IMR-90 (cell line): Measurements from ENCODE around the gene INTS6L. TPM values are rescaled to one million over a fixed set of nuclear protein-coding genes. Genes with fewer than 3 reads are reported as not detected.

Experiments
- ATAC-seq: fragments of 200-7000 bp; cut with Tn5 transposase; 2 replicates; pipeline ENCODE4 v1.9.1; 2020; ENCODE audit warnings: low read depth, mild to moderate bottlenecking, moderate library complexity
- BruUV-seq: library from RNA; stranded (reverse); fragments of 400-500 nt; replicated peaks from 2 replicates; lab custom pipeline; 2021; lab: Mats Ljungman, UMichigan
- CTCF ChIA-PET: fragments of 300-600 bp; formaldehyde crosslinking; extraction: SDS; loops from one replicate; lab custom pipeline; 2021; ENCODE audit warnings: antibody characterized with exemption; lab: Yijun Ruan, JAX
- POLR2A ChIA-PET: fragments of 300-600 bp; sonication (Branson Sonifier 250); formaldehyde crosslinking; loops from one replicate; lab custom pipeline; 2022; ENCODE audit warnings: antibody characterized with exemption; ENCODE audit not compliant: unreplicated experiment; lab: Charles Lee
- DNase-seq: peaks from one replicate; pipeline ENCODE4 v3.0.0; 2013
- H2AFZ ChIP-seq: replicated peaks from 2 replicates; pipeline ENCODE3; 2013; ENCODE audit warnings: low read length, mild to moderate bottlenecking; ENCODE audit not compliant: poor library complexity
- H2AK5ac ChIP-seq: 2 replicates; pipeline ENCODE4 v1.6.1; 2013; ENCODE audit warnings: low read depth, low read length, inconsistent platforms
- H2AK9ac ChIP-seq: replicated peaks from 2 replicates; pipeline ENCODE3; 2013; ENCODE audit warnings: mild to moderate bottlenecking, low read depth, low read length, moderate library complexity; ENCODE audit not compliant: poor library complexity
- H2BK120ac ChIP-seq: 2 replicates; pipeline ENCODE4 v1.6.1; 2013; ENCODE audit warnings: low read depth, low read length, inconsistent platforms
- H2BK15ac ChIP-seq: 3 replicates; pipeline ENCODE4 v1.6.1; 2013; ENCODE audit warnings: low read depth, low read length, inconsistent platforms
- H2BK20ac ChIP-seq: 2 replicates; pipeline ENCODE4 v1.6.1; 2013; ENCODE audit warnings: low read depth, mild to moderate bottlenecking, inconsistent platforms, low read length, moderate library complexity
- H2BK5ac ChIP-seq: 2 replicates; pipeline ENCODE4 v1.6.1; 2013; ENCODE audit warnings: mild to moderate bottlenecking, low read depth, low read length, inconsistent platforms; ENCODE audit not compliant: poor library complexity, severe bottlenecking
- H3K14ac ChIP-seq: replicated peaks from 2 replicates; pipeline ENCODE4 v1.6.1; 2013; ENCODE audit warnings: low read depth, low read length, inconsistent platforms
- H3K18ac ChIP-seq: 2 replicates; pipeline ENCODE4 v1.6.1; 2013; ENCODE audit warnings: low read depth, low read length, control low read depth
- H3K23ac ChIP-seq: 2 replicates; pipeline ENCODE4 v1.6.1; 2013; ENCODE audit warnings: low read depth, low read length, inconsistent platforms
- H3K27ac ChIP-seq: 2 replicates; pipeline ENCODE4 v1.5.1; 2013; ENCODE audit warnings: mild to moderate bottlenecking, control low read depth, low read length; ENCODE audit not compliant: insufficient read depth
- H3K27me3 ChIP-seq: 2 replicates; pipeline ENCODE4 v1.6.1; 2013; ENCODE audit warnings: low read length; ENCODE audit not compliant: control insufficient read depth, insufficient read depth
- H3K36me3 ChIP-seq: 2 replicates; pipeline ENCODE4 v1.6.1; 2013; ENCODE audit warnings: low read length, mixed read lengths; ENCODE audit not compliant: control insufficient read depth, insufficient read depth
- H3K4ac ChIP-seq: 2 replicates; pipeline ENCODE4 v1.6.1; 2013; ENCODE audit warnings: low read depth, low read length, inconsistent platforms
- H3K4me1 ChIP-seq: 2 replicates; pipeline ENCODE4 v1.6.1; 2013; ENCODE audit warnings: low read length, mixed read lengths; ENCODE audit not compliant: control insufficient read depth, insufficient read depth
- H3K4me2 ChIP-seq: 2 replicates; pipeline ENCODE4 v1.6.1; 2013; ENCODE audit warnings: low read depth, mild to moderate bottlenecking, control low read depth, low read length, moderate library complexity
- H3K4me3 ChIP-seq: 2 replicates; pipeline ENCODE4 v1.5.1; 2013; ENCODE audit warnings: low read depth, mild to moderate bottlenecking, control low read depth, low read length, moderate library complexity; ENCODE audit not compliant: insufficient read depth
- H3K56ac ChIP-seq: 2 replicates; pipeline ENCODE4 v1.6.1; 2013; ENCODE audit warnings: low read length, inconsistent platforms; ENCODE audit not compliant: insufficient read depth; ENCODE audit errors: extremely low read depth
- H3K79me1 ChIP-seq, 2 experiments: 2 replicates each; pipeline ENCODE4 v1.6.1; 2013; ENCODE audit warnings: low read length in 2 of 2, inconsistent platforms in 1 of 2, low read depth in 1 of 2
- H3K9ac ChIP-seq: 2 replicates; pipeline ENCODE4 v1.6.1; 2013; ENCODE audit warnings: low read depth, low read length, control low read depth
- H3K9me1 ChIP-seq: 2 replicates; pipeline ENCODE4 v1.6.1; 2013; ENCODE audit warnings: low read length, inconsistent platforms; ENCODE audit not compliant: insufficient read depth
- H3K9me3 ChIP-seq: 2 replicates; pipeline ENCODE4 v1.6.1; 2013; ENCODE audit warnings: low read length; ENCODE audit not compliant: control insufficient read depth, insufficient read depth
- H4K20me1 ChIP-seq: 2 replicates; pipeline ENCODE4 v1.6.1; 2013; ENCODE audit warnings: low read length, inconsistent platforms; ENCODE audit not compliant: insufficient read depth
- H4K5ac ChIP-seq: 2 replicates; pipeline ENCODE4 v1.6.1; 2013; ENCODE audit warnings: mild to moderate bottlenecking, low read depth, low read length, control low read depth
- H4K8ac ChIP-seq, 2 experiments: 2 replicates each; pipeline ENCODE4 v1.6.1; 2013; ENCODE audit warnings: low read depth in 2 of 2, low read length in 2 of 2, control low read depth in 1 of 2, inconsistent platforms in 1 of 2
- H4K91ac ChIP-seq: 2 replicates; pipeline ENCODE4 v1.6.1; 2013; ENCODE audit warnings: low read depth, low read length, inconsistent platforms; ENCODE audit not compliant: insufficient read depth
- CEBPB ChIP-seq: IDR thresholded peaks from 2 replicates; pipeline ENCODE4 v1.6.1; 2012; ENCODE audit warnings: low read depth, low read length, improper control_type of control experiment
- MAZ ChIP-seq: IDR thresholded peaks from 2 replicates; pipeline ENCODE4 v1.6.1; 2012; ENCODE audit warnings: low read depth, mild to moderate bottlenecking, low read length, improper control_type of control experiment, moderate library complexity, borderline replicate concordance
- WGBS, 2 experiments: methylation state at CpG; one replicate each; pipeline versions ENCODE4 v1.1.5 to v1.1.7; 2013; ENCODE audit warnings: missing lambda C conversion rate in 2 of 2; ENCODE audit not compliant: insufficient read length in 1 of 2; ENCODE audit errors: extremely low coverage in 2 of 2; 5-methylcytosine and 5-hydroxymethylcytosine counted together
- dilution Hi-C: fragments of 300-500 bp; cut with HindIII; formaldehyde crosslinking; loops from one replicate; pipeline ENCODE4 v1.14.3; 2018; ENCODE audit warnings: low sequenced_read_pairs; ENCODE audit not compliant: unreplicated experiment
- in situ Hi-C: fragments of 300-500 bp; cut with MboI; formaldehyde crosslinking; loops from 3 replicates; pipeline ENCODE4 v1.14.3; 2019; ENCODE audit warnings: low sequenced_read_pairs, inconsistent platforms, mixed read lengths
- intact Hi-C: fragments of 100-400 bp; cut with micrococcal nuclease; formaldehyde crosslinking; loops from 2 replicates; pipeline ENCODE4 v1.10.0; 2022
- polyA plus RNA-seq, 3 experiments: library from polyadenylated mRNA; depleted of rRNA; stranded (reverse); fragments of >200 nt; gene quantifications; 2 replicates each; pipeline ENCODE4 v1.2.3, GENCODE V29; 2012; ENCODE audit warnings: low replicate concordance in 1 of 3
- total RNA-seq: library from RNA; depleted of rRNA; stranded (reverse); fragments of >200 nt; gene quantifications from 2 replicates; pipeline ENCODE4 v1.2.3, GENCODE V29; 2012

The INTS6L gene
- total and polyA plus RNA-seq, 2 of the 4 experiments (the other 2 are of a cell fraction) = 2.7 to 5.1 TPM

DNA sequence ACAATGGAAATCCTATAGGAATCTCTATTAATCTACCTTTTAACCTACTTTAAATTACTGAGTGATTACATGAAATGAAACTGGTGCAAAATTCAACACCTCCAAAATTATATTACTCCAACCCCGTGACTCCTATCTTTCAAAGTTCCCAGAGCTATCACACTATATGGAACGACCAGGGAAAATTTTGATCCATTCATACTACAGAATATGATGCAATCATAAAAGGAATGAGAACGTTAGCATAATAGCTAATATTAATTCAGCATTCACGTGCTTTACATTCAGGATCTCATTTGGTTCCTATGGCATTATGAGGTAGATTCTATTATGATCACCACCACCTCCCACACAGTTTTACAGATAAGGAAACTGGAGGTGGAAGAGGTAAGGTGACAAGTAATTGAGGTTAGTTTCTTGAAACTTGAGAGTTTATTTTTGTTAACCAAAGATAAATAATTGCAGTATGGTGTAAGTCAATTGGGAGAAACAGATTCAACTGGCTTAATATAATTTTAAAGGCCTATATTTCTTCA is 29.4 kb upstream of the INTS6L start:
- no peak overlapping the region for H3K4ac ChIP-seq
- intact Hi-C loops = no loop called here

More for the DNA sequence above, 29.4 kb upstream of the INTS6L start:
- Histone ChIP-seq H2BK15ac (no peak overlapping the region), H3K9ac (no peak overlapping the region), H3K4me2 (no peak overlapping the region), H3K36me3 (no peaks in the 10 kb centered on the region), H2BK5ac (no peak overlapping the region), H3K79me1 (no peaks in the 10 kb centered on the region), H3K23ac (no peak overlapping the region), H2BK20ac (no peak overlapping the region), H4K91ac (no peak overlapping the region), H3K9me3 (no peaks in the 10 kb centered on the region), H2AFZ (no peak overlapping the region), H3K27ac (no peak overlapping the region), H3K9me1 (no peaks in the 10 kb centered on the region), H3K56ac (no peak overlapping the region), H3K4me3 (no peak overlapping the region), H4K20me1 (no peaks in the 10 kb centered on the region), H3K18ac (no peak overlapping the region), H3K4me1 (no peaks in the 10 kb centered on the region), H3K27me3 (no peaks in the 10 kb centered on the region; the same call in 1 of the 2 replicates), H2AK5ac (no peak overlapping the region), H4K8ac (no peak overlapping the region), H2AK9ac (no peak overlapping the region), H3K14ac (no peak overlapping the region), H4K5ac (no peak overlapping the region), H2BK120ac (no peak overlapping the region)
- no TSS peak for BruUV-seq
- ChIA-PET CTCF (no interaction called here), POLR2A (no interaction called here)
- dilution Hi-C loops (no loop called here), in situ Hi-C loops (no loop called here)
- DNase-seq (no peak), ATAC-seq (no peak)
- WGBS, 2 experiments = no CpG with 5 or more reads among the region's 4 CpGs
- TF ChIP-seq CEBPB (peak; percentile 68), MAZ (no peak)
